ENCODE data around the gene ITPR1. TPM values are rescaled to one million over a fixed set of nuclear protein-coding genes. Genes with fewer than 3 reads are reported as not detected.

ITPR1 gene
- total and polyA plus RNA-seq, 2 of the 4 experiments (the other 2 are of a cell fraction): 1.8 to 5.7 TPM

DNA sequence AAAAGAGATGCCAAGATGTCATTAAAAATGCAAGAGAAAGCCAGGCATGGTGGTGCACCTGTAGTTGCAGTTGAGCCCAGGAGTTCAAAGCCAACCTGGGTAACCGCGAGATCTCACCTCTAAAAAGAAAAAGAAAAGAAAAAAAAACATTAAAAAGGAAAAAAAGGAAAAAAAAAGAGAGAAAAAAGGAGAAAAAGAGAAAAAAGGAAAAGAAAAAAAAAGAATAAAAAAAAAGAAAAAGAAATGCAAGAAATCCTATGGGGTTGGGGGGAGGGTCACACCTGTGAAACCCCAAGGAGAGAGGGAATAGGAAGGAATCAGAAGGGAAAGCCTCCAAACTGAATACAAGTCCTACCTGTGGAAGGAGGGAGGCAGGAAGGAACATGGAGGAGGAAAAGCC is 20.8 kb upstream of the ITPR1 start:
- CTCF ChIA-PET: no interaction called here
- no TSS peak for BruUV-seq (replicated peaks)
- H3K23ac ChIP-seq (ENCODE audit: low read depth, low read length): no peak overlapping the region
- H3K36me3 ChIP-seq (ENCODE audit: control insufficient read depth, insufficient read depth, low read length): no peaks in the 10 kb centered on the region
- H3K27ac ChIP-seq (ENCODE audit: insufficient read depth, low read length): no peak overlapping the region
- no peak overlapping the region for H3K4me2 ChIP-seq (ENCODE audit: low read depth, low read length)
- ATAC-seq (ENCODE audit: low read depth) (no peak), DNase-seq (no peak)
- intact Hi-C loops (cut with micrococcal nuclease): no loop called here
- WGBS, 2 experiments (ENCODE audit: extremely low coverage in 2 of 2, insufficient read length in 1 of 2): no CpG with 5 or more reads among the region's 2 CpGs
- H3K9me3 ChIP-seq (ENCODE audit: control insufficient read depth, insufficient read depth, low read length): no peaks in the 10 kb centered on the region
- peaks cover 16% of the 10 kb centered on the region for H3K27me3 ChIP-seq (ENCODE audit: control insufficient read depth, insufficient read depth, low read length)
- peaks cover 4% of the 10 kb centered on the region for H3K4me1 ChIP-seq (ENCODE audit: control insufficient read depth, insufficient read depth, low read length)
- H4K20me1 ChIP-seq (ENCODE audit: insufficient read depth, low read length): no peaks in the 10 kb centered on the region
- no peak overlapping the region for H3K14ac ChIP-seq (replicated peaks; ENCODE audit: low read depth, low read length)
- in situ Hi-C loops (cut with MboI; ENCODE audit: low sequenced_read_pairs): no loop called here
- POLR2A ChIA-PET (ENCODE audit: unreplicated experiment): no interaction called here
- H3K79me1 ChIP-seq (ENCODE audit: low read depth in 1 of 2, low read length in 2 of 2): no peaks in the 10 kb centered on the region
- no peak overlapping the region for H3K4ac ChIP-seq (ENCODE audit: low read depth, low read length)
- no peak overlapping the region for H3K4me3 ChIP-seq (ENCODE audit: insufficient read depth, low read depth, low read length)
- H4K5ac ChIP-seq (ENCODE audit: low read depth, low read length): no peak overlapping the region
- H2BK15ac ChIP-seq (ENCODE audit: low read depth, low read length): no peak overlapping the region
- H2AK9ac ChIP-seq (replicated peaks; ENCODE audit: low read depth, low read length, poor library complexity): no peak overlapping the region
- dilution Hi-C loops (cut with HindIII; ENCODE audit: low sequenced_read_pairs, unreplicated experiment): no loop called here
- no peak overlapping the region for H2BK5ac ChIP-seq (ENCODE audit: low read depth, low read length, poor library complexity, severe bottlenecking)
- no peak for TF ChIP-seq MAZ (IDR thresholded peaks at IDR 0.05; ENCODE audit: borderline replicate concordance, low read depth, low read length)
- TF ChIP-seq, protein P1, sequence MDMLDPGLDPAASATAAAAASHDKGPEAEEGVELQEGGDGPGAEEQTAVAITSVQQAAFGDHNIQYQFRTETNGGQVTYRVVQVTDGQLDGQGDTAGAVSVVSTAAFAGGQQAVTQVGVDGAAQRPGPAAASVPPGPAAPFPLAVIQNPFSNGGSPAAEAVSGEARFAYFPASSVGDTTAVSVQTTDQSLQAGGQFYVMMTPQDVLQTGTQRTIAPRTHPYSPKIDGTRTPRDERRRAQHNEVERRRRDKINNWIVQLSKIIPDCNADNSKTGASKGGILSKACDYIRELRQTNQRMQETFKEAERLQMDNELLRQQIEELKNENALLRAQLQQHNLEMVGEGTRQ (IDR thresholded peaks at IDR 0.05; ENCODE audit: low read depth, low read length): no peak
- TF ChIP-seq, protein P2, sequence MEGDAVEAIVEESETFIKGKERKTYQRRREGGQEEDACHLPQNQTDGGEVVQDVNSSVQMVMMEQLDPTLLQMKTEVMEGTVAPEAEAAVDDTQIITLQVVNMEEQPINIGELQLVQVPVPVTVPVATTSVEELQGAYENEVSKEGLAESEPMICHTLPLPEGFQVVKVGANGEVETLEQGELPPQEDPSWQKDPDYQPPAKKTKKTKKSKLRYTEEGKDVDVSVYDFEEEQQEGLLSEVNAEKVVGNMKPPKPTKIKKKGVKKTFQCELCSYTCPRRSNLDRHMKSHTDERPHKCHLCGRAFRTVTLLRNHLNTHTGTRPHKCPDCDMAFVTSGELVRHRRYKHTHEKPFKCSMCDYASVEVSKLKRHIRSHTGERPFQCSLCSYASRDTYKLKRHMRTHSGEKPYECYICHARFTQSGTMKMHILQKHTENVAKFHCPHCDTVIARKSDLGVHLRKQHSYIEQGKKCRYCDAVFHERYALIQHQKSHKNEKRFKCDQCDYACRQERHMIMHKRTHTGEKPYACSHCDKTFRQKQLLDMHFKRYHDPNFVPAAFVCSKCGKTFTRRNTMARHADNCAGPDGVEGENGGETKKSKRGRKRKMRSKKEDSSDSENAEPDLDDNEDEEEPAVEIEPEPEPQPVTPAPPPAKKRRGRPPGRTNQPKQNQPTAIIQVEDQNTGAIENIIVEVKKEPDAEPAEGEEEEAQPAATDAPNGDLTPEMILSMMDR (conservative IDR thresholded peaks at IDR 0.05; ENCODE audit: low read depth, low read length): no peak
- H2BK20ac ChIP-seq (ENCODE audit: low read depth, low read length): no peak overlapping the region
- no peaks in the 10 kb centered on the region for H3K9me1 ChIP-seq (ENCODE audit: insufficient read depth, low read length)
- H2AFZ ChIP-seq (replicated peaks; ENCODE audit: low read length, poor library complexity): no peak overlapping the region
- no peak overlapping the region for H4K91ac ChIP-seq (ENCODE audit: insufficient read depth, low read depth, low read length)
- H3K9ac ChIP-seq (ENCODE audit: low read depth, low read length): no peak overlapping the region
- H3K18ac ChIP-seq (ENCODE audit: low read depth, low read length): no peak overlapping the region
- H3K56ac ChIP-seq (ENCODE audit: extremely low read depth, insufficient read depth, low read length): no peak overlapping the region
- H4K8ac ChIP-seq (ENCODE audit: low read depth in 2 of 2, low read length in 2 of 2): no peak overlapping the region
- H2BK120ac ChIP-seq (ENCODE audit: low read depth, low read length): no peak overlapping the region
- no peak overlapping the region for H2AK5ac ChIP-seq (ENCODE audit: low read depth, low read length)
